KMS-11 (cell line): Measurements from ENCODE around the gene PRDM7.

Source experiments
- H2AFZ ChIP-seq: fragments of 200-600 bp; sonication (generic); 2 replicates; pipeline ENCODE4 v1.6.1; 2016; ENCODE audit warnings: antibody characterized with exemption, mixed run types, low read depth
- H3K27ac ChIP-seq: fragments of 200-600 bp; sonication (generic); 2 replicates; pipeline ENCODE4 v1.6.1; 2016; ENCODE audit warnings: mild to moderate bottlenecking, mixed run types
- H3K27me3 ChIP-seq: fragments of 200-600 bp; sonication (generic); 2 replicates; pipeline ENCODE4 v1.6.1; 2017; ENCODE audit warnings: mild to moderate bottlenecking, low read depth, mixed run types, moderate library complexity; ENCODE audit not compliant: insufficient read depth
- H3K36me3 ChIP-seq: fragments of 200-600 bp; sonication (generic); 2 replicates; pipeline ENCODE4 v1.6.1; 2017; ENCODE audit warnings: mild to moderate bottlenecking, mixed run types; ENCODE audit not compliant: insufficient read depth
- H3K4me1 ChIP-seq: fragments of 200-600 bp; sonication (generic); 2 replicates; pipeline ENCODE4 v1.6.1; 2016; ENCODE audit warnings: mild to moderate bottlenecking, low read depth, mixed run types; ENCODE audit not compliant: poor library complexity, severe bottlenecking
- H3K4me2 ChIP-seq: fragments of 200-600 bp; sonication (generic); 2 replicates; pipeline ENCODE4 v1.7.0; 2016; ENCODE audit warnings: mild to moderate bottlenecking, mixed run types
- H3K4me3 ChIP-seq: fragments of 200-600 bp; sonication (generic); IDR thresholded peaks from 2 replicates; pipeline ENCODE4 v1.6.1; 2017; ENCODE audit warnings: low read depth, low read length, mixed read lengths; ENCODE audit not compliant: insufficient read depth
- H3K79me2 ChIP-seq: fragments of 200-600 bp; sonication (generic); 2 replicates; pipeline ENCODE4 v1.6.1; 2016; ENCODE audit warnings: low read depth, mixed run types; ENCODE audit not compliant: insufficient read depth
- H3K9ac ChIP-seq: fragments of 200-600 bp; sonication (generic); 2 replicates; pipeline ENCODE4 v1.6.1; 2016; ENCODE audit warnings: mild to moderate bottlenecking, mixed run types
- H4K20me1 ChIP-seq: fragments of 200-600 bp; sonication (generic); 2 replicates; pipeline ENCODE4 v1.6.1; 2016; ENCODE audit warnings: mild to moderate bottlenecking, mixed run types; ENCODE audit not compliant: insufficient read depth
- TF ChIP-seq, protein P1 (sequence below): fragments of 200-600 bp; sonication (generic); conservative IDR thresholded peaks from 2 replicates; pipeline ENCODE4 v1.6.1; 2017; ENCODE audit warnings: low read depth, mild to moderate bottlenecking, antibody characterized with exemption, low read length, moderate library complexity, mixed read lengths

Gene PRDM7

DNA sequence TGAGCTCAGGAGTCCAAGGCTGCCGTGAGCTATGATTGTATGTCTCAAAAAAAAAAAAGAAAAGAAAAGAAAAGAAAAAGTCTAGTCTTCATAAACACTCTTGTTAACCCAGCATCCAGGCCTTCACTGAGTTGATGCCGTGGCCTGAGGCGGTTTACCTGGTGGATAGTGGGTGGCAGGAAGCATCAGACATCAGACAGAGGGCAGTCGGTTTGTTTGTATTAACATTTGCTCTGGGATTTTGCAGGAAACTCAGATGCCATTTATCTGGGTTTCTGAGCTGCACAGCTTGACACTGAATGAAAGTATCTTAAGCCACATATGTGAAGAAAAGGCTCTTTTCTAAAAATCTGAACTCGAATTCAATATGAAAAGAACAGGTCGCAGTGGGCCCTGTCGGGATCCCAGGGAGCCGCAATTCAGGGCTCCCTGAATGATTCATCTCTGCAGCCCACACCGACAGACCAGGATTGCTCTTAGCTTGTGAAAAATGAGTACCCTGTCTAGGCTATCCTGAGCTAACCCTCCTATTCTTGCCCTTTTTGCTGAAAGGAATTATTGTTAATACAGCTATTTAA lies 56.8 kb downstream of the PRDM7 start:
- peaks cover 6% of the 10 kb centered on the region for H3K4me1 ChIP-seq
- H3K27ac ChIP-seq, result no peak overlapping the region
- no peaks in the 10 kb centered on the region for H4K20me1 ChIP-seq
- TF ChIP-seq, protein P1, sequence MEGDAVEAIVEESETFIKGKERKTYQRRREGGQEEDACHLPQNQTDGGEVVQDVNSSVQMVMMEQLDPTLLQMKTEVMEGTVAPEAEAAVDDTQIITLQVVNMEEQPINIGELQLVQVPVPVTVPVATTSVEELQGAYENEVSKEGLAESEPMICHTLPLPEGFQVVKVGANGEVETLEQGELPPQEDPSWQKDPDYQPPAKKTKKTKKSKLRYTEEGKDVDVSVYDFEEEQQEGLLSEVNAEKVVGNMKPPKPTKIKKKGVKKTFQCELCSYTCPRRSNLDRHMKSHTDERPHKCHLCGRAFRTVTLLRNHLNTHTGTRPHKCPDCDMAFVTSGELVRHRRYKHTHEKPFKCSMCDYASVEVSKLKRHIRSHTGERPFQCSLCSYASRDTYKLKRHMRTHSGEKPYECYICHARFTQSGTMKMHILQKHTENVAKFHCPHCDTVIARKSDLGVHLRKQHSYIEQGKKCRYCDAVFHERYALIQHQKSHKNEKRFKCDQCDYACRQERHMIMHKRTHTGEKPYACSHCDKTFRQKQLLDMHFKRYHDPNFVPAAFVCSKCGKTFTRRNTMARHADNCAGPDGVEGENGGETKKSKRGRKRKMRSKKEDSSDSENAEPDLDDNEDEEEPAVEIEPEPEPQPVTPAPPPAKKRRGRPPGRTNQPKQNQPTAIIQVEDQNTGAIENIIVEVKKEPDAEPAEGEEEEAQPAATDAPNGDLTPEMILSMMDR, result no peak
- H2AFZ ChIP-seq, result 0 out of 2 replicates have a peak overlapping the region, but pooled peaks have one; percentile 54
- peak overlapping the region; percentile 21; the same call in 1 of the 2 replicates for H3K4me2 ChIP-seq
- H3K27me3 ChIP-seq, result peaks cover 18% of the 10 kb centered on the region
- H3K4me3 ChIP-seq, result no peak overlapping the region
- H3K79me2 ChIP-seq, result no peaks in the 10 kb centered on the region
- H3K9ac ChIP-seq, result no peak overlapping the region
- H3K36me3 ChIP-seq, result no peaks in the 10 kb centered on the region

DNA sequence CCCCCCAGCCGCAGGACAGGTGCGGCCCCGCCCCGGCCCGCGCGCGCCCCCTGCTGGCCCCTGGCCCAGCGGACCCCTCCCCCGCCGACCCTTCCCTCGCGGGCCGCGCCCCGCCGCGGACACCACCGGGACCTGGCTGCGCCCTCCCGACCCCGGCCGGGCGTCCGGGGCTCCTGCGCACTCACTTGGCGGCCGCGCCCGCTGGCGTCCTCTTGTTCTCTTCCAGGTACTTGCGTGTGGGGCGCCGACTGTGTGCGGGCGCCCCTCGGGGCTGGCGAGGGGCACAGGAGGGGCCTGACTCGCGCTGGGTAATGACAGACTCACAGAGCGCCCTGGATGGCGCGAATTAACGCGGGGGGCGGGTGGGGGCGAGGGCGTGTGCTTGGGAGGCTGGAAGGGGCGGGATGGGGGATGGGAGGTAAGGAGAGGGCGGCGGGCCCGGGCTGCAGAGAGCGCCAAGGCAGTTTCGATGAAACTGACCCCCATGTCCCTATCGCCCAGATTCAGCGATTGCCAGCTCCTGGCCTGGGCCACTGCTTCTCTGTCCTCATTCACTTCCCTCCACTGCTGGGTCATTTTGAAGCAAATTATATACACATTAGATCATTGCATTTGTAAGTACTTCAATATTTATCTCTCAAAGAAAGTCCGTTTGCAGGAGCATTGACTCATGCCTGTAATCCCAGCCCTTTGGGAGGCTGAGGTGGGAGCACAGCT lies 57.4 kb downstream of the PRDM7 start:
- no peaks in the 10 kb centered on the region for H3K79me2 ChIP-seq

DNA sequence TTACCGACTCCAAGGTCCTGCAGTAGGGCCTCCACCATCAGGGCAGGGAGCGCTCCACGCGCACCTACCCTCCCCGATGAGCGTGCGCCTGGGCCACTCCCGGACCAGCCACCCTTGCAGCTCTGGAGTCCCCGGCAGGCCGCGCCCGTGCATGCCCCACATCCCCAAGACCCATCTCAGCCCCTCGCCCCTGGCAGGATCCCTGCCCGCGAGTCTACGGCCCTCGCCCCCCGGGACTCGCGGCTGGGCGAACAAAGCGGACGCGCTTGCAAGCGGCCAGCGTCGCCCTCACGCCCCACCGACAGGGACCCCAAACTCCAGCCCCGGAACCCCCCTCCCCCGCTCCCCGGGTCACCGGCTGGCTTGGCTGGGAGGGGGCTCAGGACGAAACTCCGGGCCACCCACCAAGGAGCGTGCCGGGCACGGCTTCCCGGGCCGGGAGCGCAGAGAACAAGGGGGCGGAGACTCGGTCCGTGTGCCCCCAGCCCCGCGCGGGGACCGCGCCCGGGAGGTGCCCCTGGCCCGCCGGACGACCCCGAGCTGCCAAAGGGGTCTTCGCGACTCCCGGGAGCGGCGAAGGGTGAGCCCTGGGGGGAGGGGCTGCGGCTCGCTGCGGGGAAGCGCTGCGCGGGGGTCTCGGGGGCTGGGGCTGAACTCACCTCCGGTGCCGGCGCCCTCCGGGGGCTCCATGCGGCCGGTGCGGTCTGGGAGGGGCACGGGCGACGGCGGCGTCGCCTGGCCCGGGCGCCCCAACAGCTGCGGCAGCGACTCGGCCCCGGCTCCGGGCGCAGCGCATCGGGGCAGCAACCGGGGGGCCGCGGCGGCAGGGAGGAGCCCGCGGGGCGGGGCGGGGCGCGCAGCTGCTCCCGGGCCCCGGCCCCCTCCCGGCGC lies 58.2 kb downstream of the PRDM7 start, which contains the start of gene DBNDD1:
Gene DBNDD1, minus strand, starts transcription at position 805 of the 891 bp plus-strand sequence. Its CDS starts 115 bp downstream, at position 690.
- H3K79me2 ChIP-seq, result no peaks in the 10 kb centered on the region
- H4K20me1 ChIP-seq, result no peaks in the 10 kb centered on the region
- H3K27me3 ChIP-seq, result peaks cover 18% of the 10 kb centered on the region
- H3K9ac ChIP-seq, result peak within 1 kb of the TSS; percentile 42; the same call in 1 of the 2 replicates
- H3K27ac ChIP-seq, result no peak within 1 kb of the TSS
- H3K4me2 ChIP-seq, result peak within 1 kb of the TSS; percentile 42
- H3K4me1 ChIP-seq, result peaks cover 6% of the 10 kb centered on the region
- TF ChIP-seq, protein P1, result no peak
- H2AFZ ChIP-seq, result peak within 1 kb of the TSS; percentile 54; the same call in 1 of the 2 replicates
- no peaks in the 10 kb centered on the region for H3K36me3 ChIP-seq
- H3K4me3 ChIP-seq, result no peak within 1 kb of the TSS

More for the DNA sequence above, 57.4 kb downstream of the PRDM7 start:
- H3K9ac ChIP-seq, result peak overlapping the region; percentile 42; the same call in 1 of the 2 replicates
- peaks cover 6% of the 10 kb centered on the region for H3K4me1 ChIP-seq
- H3K4me3 ChIP-seq, result no peak overlapping the region
- no peaks in the 10 kb centered on the region for H3K36me3 ChIP-seq
- TF ChIP-seq, protein P1, result peak; percentile 17; the same call in 1 of the 2 replicates
- peak overlapping the region; percentile 54; the same call in 1 of the 2 replicates for H2AFZ ChIP-seq
- H3K4me2 ChIP-seq, result peak overlapping the region; percentile 21; the same call in 1 of the 2 replicates
- H4K20me1 ChIP-seq, result no peaks in the 10 kb centered on the region
- peaks cover 18% of the 10 kb centered on the region for H3K27me3 ChIP-seq
- H3K27ac ChIP-seq, result no peak overlapping the region

DNA sequence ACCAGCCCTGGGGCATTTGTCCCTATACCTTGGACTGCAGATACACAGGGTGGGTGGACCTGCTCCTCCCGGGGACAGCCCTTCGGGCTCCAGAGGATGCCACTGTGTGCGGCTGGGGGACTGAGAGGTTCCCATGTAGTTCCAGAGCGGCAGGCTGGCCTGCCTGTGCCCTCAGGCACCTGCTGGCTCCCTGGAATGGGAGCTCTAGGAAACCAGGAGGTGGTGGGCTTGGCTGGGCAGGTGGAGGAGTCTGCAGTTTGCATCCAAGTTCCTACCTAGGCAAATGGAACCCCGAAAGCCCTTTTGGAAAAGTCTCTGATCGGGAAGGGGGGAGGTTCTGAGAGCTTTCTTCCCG lies 58.9 kb downstream of the PRDM7 start:
- no peaks in the 10 kb centered on the region for H3K36me3 ChIP-seq
- TF ChIP-seq, protein P1, result no peak
- no peak overlapping the region for H2AFZ ChIP-seq
- H3K27me3 ChIP-seq, result peaks cover 18% of the 10 kb centered on the region
- peaks cover 6% of the 10 kb centered on the region for H3K4me1 ChIP-seq
- no peak overlapping the region for H3K4me3 ChIP-seq
- H3K79me2 ChIP-seq, result no peaks in the 10 kb centered on the region
- no peak overlapping the region for H3K9ac ChIP-seq
- no peak overlapping the region for H3K27ac ChIP-seq
- H4K20me1 ChIP-seq, result no peaks in the 10 kb centered on the region
- H3K4me2 ChIP-seq, result no peak overlapping the region
